ENCODE data around the gene SND1.

SND1 gene

GRCh38 chr7:127810696-127811660 lies 159.0 kb downstream of the SND1 start:
- intact Hi-C loops (cut with DNase I): no loop called here
- DNase-seq: no peak

DNA sequence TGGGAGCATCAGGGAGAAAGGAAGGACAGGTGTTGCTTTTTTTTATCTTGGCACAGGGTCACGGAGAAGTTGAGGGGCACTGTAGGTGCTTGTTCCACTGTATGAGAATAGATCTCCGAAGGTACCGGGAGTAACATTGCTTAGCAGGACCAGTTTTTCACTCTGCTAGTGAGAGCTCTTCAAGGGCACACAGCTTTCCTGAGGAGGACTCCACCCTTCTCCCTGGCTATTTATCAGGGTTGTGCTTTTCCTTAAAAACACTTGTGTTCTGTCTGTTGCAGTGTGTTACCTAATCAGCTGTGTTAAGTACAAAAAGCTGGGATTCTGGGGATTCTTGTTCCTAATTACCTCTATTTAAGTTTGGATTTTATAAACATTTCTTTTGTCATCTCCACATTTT lies 160.5 kb downstream of the SND1 start:
- DNase-seq: no peak
- intact Hi-C loops (cut with DNase I): no loop called here

GRCh38 chr7:127813991-127814541 lies 162.1 kb downstream of the SND1 start:
- intact Hi-C loops (cut with DNase I): no loop called here
- no peak for DNase-seq

DNA sequence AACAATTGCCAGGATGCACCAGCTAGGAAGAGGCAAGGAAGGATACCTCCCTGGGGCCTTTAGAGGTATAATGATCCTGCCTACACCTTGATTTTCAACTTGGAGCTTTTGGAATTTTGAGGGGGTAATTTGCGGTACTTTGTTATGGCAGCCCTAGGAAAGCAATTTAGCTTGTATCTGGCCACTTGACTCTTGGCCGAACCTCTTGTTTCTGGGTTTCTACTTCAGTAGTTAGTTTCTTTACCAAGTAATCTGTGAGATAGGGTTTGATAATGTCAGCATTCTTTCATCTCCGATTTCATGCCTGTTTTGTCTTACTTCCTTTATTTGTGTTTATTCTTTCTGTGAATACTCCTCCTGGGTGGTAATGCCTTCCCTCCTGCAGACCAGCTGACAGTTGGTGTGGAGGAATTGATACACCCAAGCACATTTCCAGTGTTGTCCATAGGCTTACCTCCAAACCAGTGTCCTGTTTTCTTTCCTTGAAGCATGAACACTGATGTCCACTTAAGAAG lies 163.7 kb downstream of the SND1 start:
- intact Hi-C loops (cut with DNase I): no loop called here

DNA sequence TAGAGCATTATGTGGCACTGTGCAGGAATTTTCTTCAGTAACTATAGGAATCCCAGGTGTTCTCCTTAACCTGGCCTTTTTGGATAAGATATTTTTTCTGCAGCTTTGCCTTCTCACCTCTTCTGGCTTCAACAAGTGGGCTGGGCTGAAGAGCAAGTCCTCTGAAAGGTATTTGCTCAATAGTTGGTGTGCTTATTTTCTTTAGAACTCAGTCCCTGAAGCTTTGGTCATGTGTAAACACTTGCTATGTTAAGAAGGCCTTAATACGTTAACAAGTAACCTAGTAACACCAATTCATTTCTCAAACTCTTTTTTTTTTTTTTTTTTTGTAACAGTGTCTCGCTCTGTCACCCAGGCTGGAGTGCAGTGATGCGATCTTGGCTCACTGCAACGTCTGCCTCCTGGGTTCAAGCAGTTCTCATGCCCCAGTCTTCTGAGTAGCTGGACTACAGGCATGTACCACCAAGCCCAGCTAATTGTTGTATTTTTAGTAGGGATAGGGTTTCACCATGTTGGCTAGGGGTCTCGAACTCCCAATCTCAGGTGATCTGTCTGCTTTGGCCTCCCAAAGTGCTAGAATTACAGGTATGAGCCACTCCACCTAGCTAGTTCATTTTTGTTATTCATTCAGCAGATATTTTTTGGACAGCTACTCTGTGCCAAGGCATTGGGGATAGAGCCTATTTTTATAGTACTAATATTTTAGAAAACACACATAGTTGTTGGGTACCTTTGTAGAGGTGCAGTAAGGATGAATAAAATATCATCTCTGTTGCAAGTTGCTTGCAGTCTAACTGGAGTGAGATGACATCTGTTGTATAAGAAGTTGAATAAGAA lies 164.6 kb downstream of the SND1 start:
- intact Hi-C loops (cut with DNase I): no loop called here

More for the DNA sequence above, 163.7 kb downstream of the SND1 start:
- no peak for DNase-seq

GRCh38 chr7:127817466-127817865 lies 165.5 kb downstream of the SND1 start:
- no peak for DNase-seq
- intact Hi-C loops (cut with DNase I): no loop called here

More for the DNA sequence above, 164.6 kb downstream of the SND1 start:
- DNase-seq: no peak

DNA sequence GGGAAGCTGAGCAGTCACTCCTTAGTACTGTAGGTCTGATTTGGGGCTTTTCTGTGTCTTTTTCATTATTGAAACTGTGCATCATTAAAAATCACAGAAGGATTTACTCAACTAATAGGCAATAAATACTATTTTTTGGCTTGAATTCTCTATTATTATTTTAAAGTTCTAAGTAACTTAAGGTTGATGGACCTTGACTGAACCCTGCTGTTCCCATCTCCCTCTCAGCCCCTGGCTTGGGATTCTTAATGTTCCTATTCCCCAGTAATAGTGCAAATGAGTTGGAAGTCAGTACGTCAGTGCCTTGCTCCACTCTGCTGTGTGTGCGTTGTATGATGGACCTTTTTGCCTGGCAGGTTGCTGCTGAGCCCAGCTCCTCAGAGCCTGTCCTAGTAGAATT lies 166.3 kb downstream of the SND1 start:
- DNase-seq: no peak
- intact Hi-C loops (cut with DNase I): no loop called here

DNA sequence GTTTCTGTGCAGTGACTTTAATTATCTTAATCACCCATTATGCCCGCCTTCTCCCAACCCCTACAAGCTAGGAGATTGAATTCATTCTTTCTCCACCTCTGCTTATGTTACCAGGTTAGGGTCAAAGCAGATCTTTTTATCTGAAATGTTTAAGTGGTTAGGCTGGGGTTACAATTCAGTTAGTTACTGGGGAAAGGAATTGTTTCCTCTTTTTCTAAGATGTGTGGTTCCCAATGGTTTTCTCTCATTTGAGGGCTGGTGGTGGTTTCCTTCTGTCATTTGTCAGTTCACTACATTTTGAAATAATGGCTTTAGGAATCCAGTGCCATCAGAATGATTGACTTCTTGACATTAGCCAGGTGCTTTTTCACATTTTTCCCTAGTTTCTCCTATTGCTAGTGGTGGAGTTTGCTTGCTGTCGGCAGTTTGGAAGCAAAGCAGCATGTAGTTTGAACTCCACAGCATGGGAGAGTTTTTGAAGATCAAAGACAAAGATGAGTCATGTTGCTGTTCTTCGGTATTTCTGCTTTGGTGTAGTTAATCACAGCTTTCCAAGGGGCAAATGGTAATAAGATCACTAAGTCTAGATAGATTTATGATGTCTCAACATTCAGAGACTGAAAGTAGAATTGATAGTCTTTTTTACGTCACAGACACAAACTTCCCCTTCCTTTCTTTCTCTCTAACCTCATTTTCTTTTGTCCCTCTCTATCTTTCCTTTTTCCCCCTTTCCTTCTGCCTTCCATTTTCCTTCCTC lies 168.2 kb downstream of the SND1 start:
- no peak for DNase-seq
- intact Hi-C loops (cut with DNase I): no loop called here

DNA sequence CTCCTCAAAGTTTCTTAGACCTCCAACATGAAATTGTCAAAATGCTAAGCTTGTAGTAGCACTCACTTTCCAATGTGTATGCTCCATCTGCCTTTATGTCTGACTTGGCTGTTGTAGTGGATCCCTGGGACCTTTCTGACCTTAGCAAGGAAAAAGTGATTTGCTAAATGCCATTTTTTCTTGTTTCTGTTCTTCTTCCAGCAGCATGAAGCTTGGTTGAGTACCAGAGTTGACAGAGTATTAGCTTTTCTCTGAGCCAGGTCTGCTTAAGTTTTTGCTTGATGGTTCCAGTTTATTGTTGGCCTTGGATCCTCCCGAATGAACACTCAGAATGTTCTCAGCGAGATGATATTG lies 168.7 kb downstream of the SND1 start:
- intact Hi-C loops (cut with DNase I): no loop called here
- no peak for DNase-seq

- intact Hi-C loops (cut with DNase I): no loop called here
- DNase-seq: no peak
Observed at GRCh38 chr7:127821146-127821545, 169.2 kb downstream of the SND1 start.

DNA sequence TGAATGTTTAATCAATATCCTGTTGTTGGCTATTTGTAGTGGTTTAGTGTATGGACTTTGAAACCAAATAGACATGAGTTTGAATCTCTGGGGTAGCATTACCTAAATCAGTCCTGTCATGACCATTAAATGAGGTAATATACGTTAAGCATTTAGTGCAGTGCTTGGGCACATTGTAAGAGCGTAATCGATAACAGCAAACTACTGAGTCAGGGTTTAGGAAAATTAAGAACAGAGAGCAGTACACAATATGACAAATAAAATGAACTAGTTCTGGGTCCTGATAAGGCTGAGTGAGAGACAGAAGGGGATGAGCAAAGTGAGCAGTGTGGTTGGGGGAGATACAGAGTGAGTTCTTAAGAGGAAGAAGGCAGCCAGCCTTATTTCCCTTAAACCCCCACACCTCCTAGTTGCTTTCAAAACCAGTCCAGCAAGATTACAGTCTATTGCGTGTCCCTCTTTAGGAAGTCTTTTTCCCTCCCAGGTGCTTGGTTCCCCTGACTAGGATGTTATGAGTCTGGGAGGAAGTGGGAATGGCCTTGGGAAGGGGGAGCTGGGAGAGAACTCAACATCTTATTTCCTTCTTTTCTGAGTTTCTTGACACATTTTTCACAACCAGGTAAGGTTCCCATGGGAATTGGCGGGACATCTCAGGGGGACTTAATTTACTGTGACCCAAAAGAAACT lies 171.0 kb downstream of the SND1 start:
- no peak for DNase-seq
- intact Hi-C loops (cut with DNase I): no loop called here

GRCh38 chr7:127824682-127825081 lies 172.7 kb downstream of the SND1 start:
- DNase-seq: no peak
- intact Hi-C loops (cut with DNase I): no loop called here

DNA sequence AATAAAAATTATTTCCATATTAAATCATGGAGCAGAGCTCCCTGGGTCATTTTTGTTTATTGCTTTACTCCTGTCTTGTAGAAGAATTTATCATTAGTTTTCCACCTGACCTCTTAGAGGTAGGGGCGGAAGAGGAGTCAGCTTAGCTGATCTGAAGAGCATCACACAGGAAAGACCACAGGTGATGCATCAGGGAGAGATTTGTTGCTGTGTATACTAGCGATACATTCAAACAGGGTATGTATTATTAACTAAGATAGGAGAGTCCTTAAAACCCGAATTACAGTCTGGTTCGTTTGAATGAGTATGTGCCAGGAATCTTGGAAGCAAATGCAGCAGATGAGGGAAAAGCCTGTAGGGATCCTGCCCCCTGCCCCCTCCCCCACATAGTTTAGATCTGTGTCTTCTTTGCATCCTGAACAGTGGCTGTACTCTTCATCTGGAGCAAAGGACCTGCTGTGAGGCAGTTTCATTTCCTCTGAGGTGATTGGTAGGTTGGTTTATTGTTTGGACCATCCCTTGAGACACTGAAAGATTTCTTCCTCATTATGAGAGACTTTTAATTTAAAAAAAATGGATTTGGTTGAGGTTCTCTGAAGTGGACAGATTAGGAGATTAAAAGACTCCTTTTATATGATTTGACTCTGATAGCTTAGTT lies 177.0 kb downstream of the SND1 start:
- DNase-seq: no peak
- intact Hi-C loops (cut with DNase I): no loop called here

- DNase-seq: no peak
- intact Hi-C loops (cut with DNase I): no loop called here
Observed at GRCh38 chr7:127831318-127832219, 179.6 kb downstream of the SND1 start.

DNA sequence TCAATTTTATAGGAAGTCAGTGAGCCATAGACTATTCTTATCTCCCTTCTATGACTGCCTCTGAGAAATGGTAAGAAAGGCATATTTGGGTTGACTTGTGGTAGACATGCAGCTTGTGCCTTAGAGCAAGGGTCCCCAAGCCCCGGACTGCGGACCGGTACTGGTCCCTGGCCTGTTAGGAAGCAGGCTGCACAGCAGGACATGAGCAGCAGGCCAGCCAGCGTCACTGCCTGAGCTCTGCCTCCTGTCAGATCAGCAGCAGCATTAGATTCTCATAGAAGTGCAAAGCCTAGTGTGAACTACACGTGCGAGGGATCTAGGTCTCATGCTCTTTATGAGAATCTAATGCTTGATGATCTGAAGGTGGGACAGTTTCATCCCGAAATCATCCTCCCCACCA lies 180.6 kb downstream of the SND1 start:
- DNase-seq: no peak
- intact Hi-C loops (cut with DNase I): no loop called here

DNA sequence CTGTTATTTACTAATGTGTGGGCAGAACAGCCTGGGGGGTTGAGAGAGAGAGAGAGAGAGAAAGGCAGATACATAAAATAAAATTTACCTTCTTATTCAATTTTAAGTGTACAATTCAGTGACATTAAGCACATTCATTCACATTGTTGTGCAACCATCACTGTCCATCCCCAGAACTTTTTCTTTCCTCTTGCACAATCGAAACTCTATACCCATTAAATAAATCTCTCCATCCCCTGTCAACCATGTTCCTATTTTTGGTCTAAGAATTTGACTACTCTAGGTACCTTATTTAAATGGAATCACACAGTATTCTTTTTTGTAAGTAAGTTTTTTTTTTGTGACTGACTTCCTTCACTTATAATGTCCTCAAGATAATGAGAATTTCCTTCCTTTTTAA lies 181.6 kb downstream of the SND1 start:
- DNase-seq: no peak
- intact Hi-C loops (cut with DNase I): no loop called here

DNA sequence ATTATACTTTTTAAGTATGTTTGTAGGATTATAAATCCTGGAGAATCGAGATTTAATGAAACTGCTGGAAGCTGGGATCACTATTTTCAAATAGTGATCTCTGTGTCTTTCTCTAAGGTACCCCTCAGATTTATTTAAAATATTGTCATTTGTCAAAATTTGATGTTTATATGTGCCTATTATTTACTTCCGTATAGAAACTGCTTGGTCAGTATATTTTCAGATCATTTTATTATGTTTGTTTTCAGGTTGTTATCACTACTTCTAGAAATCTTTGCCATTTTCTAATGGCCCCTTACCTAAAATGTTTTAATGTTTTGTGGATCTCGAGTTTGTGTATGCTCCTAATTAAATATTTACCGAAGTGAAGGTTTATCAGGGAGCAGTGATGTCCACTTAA lies 183.7 kb downstream of the SND1 start:
- intact Hi-C loops (cut with DNase I): no loop called here

More for the DNA sequence above, 183.7 kb downstream of the SND1 start:
- no peak for DNase-seq

All from head of caudate nucleus (tissue), 42 donors.